ENCODE data around the gene ZNF490. TPM values are rescaled to one million over a fixed set of nuclear protein-coding genes. Genes with fewer than 3 reads are reported as not detected.
A peak's percentile ranks its signal among the peaks of the same experiment; 100 is the strongest.

The ZNF490 gene
- total and polyA plus RNA-seq, 4 donors, result 0.94 to 10.4 (median 4.3) TPM

DNA sequence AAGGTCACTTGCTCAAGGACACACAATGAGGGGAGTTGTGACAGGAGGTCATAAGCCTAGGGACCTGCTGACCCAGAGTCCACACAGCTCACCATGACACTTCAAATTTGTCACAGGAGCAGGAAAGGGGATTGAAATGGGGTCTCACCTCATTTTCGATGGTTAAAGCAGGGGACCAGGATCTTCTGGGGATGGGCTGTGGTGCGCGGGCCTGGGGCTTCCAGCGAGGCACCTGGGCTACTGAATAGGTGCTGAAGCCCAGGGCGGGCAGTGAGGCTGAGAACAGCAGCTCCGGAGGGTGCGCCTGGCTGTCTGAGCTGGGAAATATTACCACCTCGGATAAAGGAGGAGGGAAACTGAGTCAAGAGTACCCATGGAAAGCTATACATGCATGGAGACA, 44.9 kb upstream of the ZNF490 start:
- Histone ChIP-seq H3K27me3 (ENCODE audit: control insufficient read depth in 3 of 3, insufficient read depth in 3 of 3, low read length in 2 of 3) (no peaks in the 10 kb centered on the region), H3K4me3 (no peak overlapping the region), H3K9me3 (ENCODE audit: control insufficient read depth in 4 of 4, insufficient read depth in 3 of 4, low read length in 3 of 4) (no peaks in the 10 kb centered on the region), H3K36me3 (ENCODE audit: control insufficient read depth in 4 of 4, insufficient read depth in 4 of 4, low read length in 4 of 4) (peaks cover 9 to 40% (median 11%) of the 10 kb centered on the region in 4 donors), H3K4me1 (ENCODE audit: control insufficient read depth in 5 of 5, insufficient read depth in 5 of 5, low read length in 5 of 5) (no peaks in the 10 kb centered on the region), H3K27ac (ENCODE audit: low read depth in 1 of 2, low read length in 1 of 2) (no peak overlapping the region), H3K9ac (ENCODE audit: insufficient read depth in 1 of 2, low read length in 2 of 2) (no peak overlapping the region)
- DNase-seq (no peak), ATAC-seq (ENCODE audit: insufficient read depth, low FRiP score) (no peak)
- 95 to 98% methylated on average over 8 of the region's 8 CpGs for WGBS, 2 donors
- TF ChIP-seq, protein P1, sequence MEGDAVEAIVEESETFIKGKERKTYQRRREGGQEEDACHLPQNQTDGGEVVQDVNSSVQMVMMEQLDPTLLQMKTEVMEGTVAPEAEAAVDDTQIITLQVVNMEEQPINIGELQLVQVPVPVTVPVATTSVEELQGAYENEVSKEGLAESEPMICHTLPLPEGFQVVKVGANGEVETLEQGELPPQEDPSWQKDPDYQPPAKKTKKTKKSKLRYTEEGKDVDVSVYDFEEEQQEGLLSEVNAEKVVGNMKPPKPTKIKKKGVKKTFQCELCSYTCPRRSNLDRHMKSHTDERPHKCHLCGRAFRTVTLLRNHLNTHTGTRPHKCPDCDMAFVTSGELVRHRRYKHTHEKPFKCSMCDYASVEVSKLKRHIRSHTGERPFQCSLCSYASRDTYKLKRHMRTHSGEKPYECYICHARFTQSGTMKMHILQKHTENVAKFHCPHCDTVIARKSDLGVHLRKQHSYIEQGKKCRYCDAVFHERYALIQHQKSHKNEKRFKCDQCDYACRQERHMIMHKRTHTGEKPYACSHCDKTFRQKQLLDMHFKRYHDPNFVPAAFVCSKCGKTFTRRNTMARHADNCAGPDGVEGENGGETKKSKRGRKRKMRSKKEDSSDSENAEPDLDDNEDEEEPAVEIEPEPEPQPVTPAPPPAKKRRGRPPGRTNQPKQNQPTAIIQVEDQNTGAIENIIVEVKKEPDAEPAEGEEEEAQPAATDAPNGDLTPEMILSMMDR (IDR thresholded peaks at IDR 0.05; ENCODE audit: control extremely low read depth, extremely low read depth), result no peak

DNA sequence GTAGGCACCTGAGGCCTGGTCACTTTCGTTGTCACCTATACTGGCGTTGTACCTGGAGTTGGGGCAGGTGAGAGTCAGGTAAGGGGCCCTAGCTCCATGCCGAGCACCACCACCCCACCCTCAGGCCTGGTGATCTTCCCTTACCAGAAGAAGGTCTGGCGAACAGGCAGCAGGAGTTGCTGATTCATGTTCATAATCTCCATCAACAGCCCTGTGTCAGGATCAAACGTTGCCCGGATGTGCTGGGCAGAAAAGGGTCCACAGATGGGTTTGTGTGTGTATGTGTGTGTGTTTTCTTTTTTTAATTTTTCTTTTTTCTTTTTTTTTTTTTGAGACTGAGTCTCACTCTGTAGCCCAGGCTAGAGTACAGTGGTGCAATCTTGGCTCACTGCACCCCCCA, 41.6 kb upstream of the ZNF490 start:
- ATAC-seq (ENCODE audit: insufficient read depth, low FRiP score) (no peak), DNase-seq (no peak)
- Histone ChIP-seq H3K4me3 (no peak overlapping the region), H3K27me3 (ENCODE audit: control insufficient read depth in 3 of 3, insufficient read depth in 3 of 3, low read length in 2 of 3) (no peaks in the 10 kb centered on the region), H3K4me1 (ENCODE audit: control insufficient read depth in 5 of 5, insufficient read depth in 5 of 5, low read length in 5 of 5) (peaks cover 0 to 5% (median 0%) of the 10 kb centered on the region in 5 donors), H3K27ac (ENCODE audit: low read depth in 1 of 2, low read length in 1 of 2) (no peak overlapping the region), H3K36me3 (ENCODE audit: control insufficient read depth in 4 of 4, insufficient read depth in 4 of 4, low read length in 4 of 4) (peaks cover 6 to 28% (median 9%) of the 10 kb centered on the region in 4 donors), H3K9ac (ENCODE audit: insufficient read depth in 1 of 2, low read length in 2 of 2) (no peak overlapping the region), H3K9me3 (ENCODE audit: control insufficient read depth in 4 of 4, insufficient read depth in 3 of 4, low read length in 3 of 4) (no peaks in the 10 kb centered on the region)
- TF ChIP-seq, protein P1 (IDR thresholded peaks at IDR 0.05; ENCODE audit: control extremely low read depth, extremely low read depth), result no peak
- WGBS, 2 donors, result 90 to 93% methylated on average over 6 of the region's 6 CpGs

DNA sequence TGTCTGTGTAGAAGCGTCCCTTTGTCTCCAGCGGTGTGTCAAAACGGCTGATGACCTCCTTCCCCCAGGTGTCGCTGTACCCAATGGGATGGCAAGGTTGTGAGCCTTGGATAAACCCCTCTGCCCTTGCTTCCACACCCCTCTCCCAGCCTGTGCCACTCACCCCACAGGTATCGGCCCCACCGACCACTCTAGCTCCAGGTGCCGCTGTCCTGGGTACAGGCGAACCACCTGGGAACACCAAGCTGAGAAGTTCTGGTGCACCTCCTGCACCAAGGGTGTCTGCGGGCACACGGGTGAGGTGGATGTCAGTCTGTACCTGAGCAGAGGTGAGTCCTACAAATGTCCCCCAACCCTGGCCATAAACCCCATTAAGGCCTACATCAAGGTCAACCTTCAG, 39.3 kb upstream of the ZNF490 start:
- no peak overlapping the region for H3K27ac ChIP-seq (ENCODE audit: low read depth in 1 of 2, low read length in 1 of 2)
- H3K9ac ChIP-seq (ENCODE audit: insufficient read depth in 1 of 2, low read length in 2 of 2), result no peak overlapping the region
- H3K4me1 ChIP-seq (ENCODE audit: control insufficient read depth in 5 of 5, insufficient read depth in 5 of 5, low read length in 5 of 5), result peaks cover 0 to 5% (median 0%) of the 10 kb centered on the region in 5 donors
- DNase-seq (no peak), ATAC-seq (ENCODE audit: insufficient read depth, low FRiP score) (no peak)
- TF ChIP-seq, protein P1 (IDR thresholded peaks at IDR 0.05; ENCODE audit: control extremely low read depth, extremely low read depth), result no peak
- 96 to 97% methylated on average over 10 of the region's 10 CpGs for WGBS, 2 donors
- H3K36me3 ChIP-seq (ENCODE audit: control insufficient read depth in 4 of 4, insufficient read depth in 4 of 4, low read length in 4 of 4), result peaks cover 0 to 11% (median 3%) of the 10 kb centered on the region in 4 donors
- H3K9me3 ChIP-seq (ENCODE audit: control insufficient read depth in 4 of 4, insufficient read depth in 3 of 4, low read length in 3 of 4), result no peaks in the 10 kb centered on the region
- no peaks in the 10 kb centered on the region for H3K27me3 ChIP-seq (ENCODE audit: control insufficient read depth in 3 of 3, insufficient read depth in 3 of 3, low read length in 2 of 3)
- H3K4me3 ChIP-seq, result no peak overlapping the region

DNA sequence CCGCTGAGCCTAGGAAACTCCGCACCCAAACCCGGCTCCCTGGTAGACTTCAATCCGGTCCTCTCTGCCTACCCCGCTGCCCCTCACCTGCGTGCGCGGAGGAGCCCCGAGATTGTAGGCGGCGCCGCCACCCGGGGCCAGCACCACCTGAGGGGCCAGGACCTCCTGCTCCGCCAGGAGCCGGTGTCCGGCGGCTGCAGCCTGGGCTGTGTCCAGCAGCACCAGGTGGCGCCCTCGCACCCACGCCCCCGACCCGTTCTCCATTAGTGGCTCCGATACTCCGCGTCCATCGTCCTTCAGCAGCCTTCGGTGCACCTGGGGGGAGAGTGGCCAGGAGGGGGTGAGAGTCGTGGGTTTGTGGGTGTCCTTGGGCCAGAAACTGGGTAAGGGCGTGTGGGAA, 37.5 kb upstream of the ZNF490 start:
- DNase-seq (peak in 1 of 3 donors; percentile 8), ATAC-seq (ENCODE audit: insufficient read depth, low FRiP score) (peak; percentile 25)
- Histone ChIP-seq H3K9me3 (ENCODE audit: control insufficient read depth in 4 of 4, insufficient read depth in 3 of 4, low read length in 3 of 4) (no peaks in the 10 kb centered on the region), H3K36me3 (ENCODE audit: control insufficient read depth in 4 of 4, insufficient read depth in 4 of 4, low read length in 4 of 4) (peaks cover 0 to 9% (median 1%) of the 10 kb centered on the region in 4 donors), H3K4me1 (ENCODE audit: control insufficient read depth in 5 of 5, insufficient read depth in 5 of 5, low read length in 5 of 5) (peaks cover 0 to 5% (median 0%) of the 10 kb centered on the region in 5 donors), H3K9ac (ENCODE audit: insufficient read depth in 1 of 2, low read length in 2 of 2) (no peak overlapping the region), H3K4me3 (no peak overlapping the region), H3K27ac (ENCODE audit: low read depth in 1 of 2, low read length in 1 of 2) (no peak overlapping the region), H3K27me3 (ENCODE audit: control insufficient read depth in 3 of 3, insufficient read depth in 3 of 3, low read length in 2 of 3) (no peaks in the 10 kb centered on the region)
- WGBS, 2 donors, result 26 to 28% methylated on average over 29 of the region's 29 CpGs
- TF ChIP-seq, protein P1 (IDR thresholded peaks at IDR 0.05; ENCODE audit: control extremely low read depth, extremely low read depth), result no peak

Data from lung (tissue), 12 donors.